Peyer's patch (tissue), 4 donors: ENCODE data around the gene RTBDN. TPM values are rescaled to one million over a fixed set of nuclear protein-coding genes. Genes with fewer than 3 reads are reported as not detected.

Source experiments
- DNase-seq, 3 donors: peaks; one replicate each; pipeline ENCODE4 v3.0.0-alpha.2; 2017 to 2019
- H3K27ac ChIP-seq, 4 donors: fragments of 200-600 bp; sonication (generic); one replicate each; pipeline ENCODE4 v1.5.1; 2016 to 2019
- H3K27me3 ChIP-seq, 2 donors: fragments of 200-600 bp; sonication (generic); one replicate each; pipeline ENCODE4 v1.5.1; 2019
- H3K36me3 ChIP-seq, 3 donors: fragments of 200-600 bp; sonication (generic); one replicate each; pipeline ENCODE4 v1.5.1; 2016 to 2019
- H3K4me1 ChIP-seq, 4 donors: fragments of 200-600 bp; sonication (generic); one replicate each; pipeline ENCODE4 v1.5.1; 2016 to 2019
- H3K4me3 ChIP-seq, 4 donors: fragments of 200-600 bp; sonication (generic); 1 replicate in 3 of 4; 2 replicates in 1 of 4; pipeline ENCODE4 v1.5.1; 2016 to 2019; ENCODE audit warnings: mild to moderate bottlenecking in 1 of 4
- H3K9me3 ChIP-seq, 4 donors: fragments of 200-600 bp; sonication (generic); one replicate each; pipeline ENCODE4 v1.5.1; 2016 to 2019; ENCODE audit warnings: mild to moderate bottlenecking in 1 of 4
- POLR2A ChIP-seq, 2 donors: fragments of 450-650 bp; IDR thresholded peaks; one replicate each; pipeline ENCODE4 v1.5.1; 2017; ENCODE audit warnings: antibody characterized with exemption in 2 of 2, mild to moderate bottlenecking in 2 of 2, moderate library complexity in 2 of 2
- total RNA-seq, 4 donors: library from RNA; depleted of rRNA; stranded (reverse); fragments of >200 nt; gene quantifications; one replicate each; pipeline ENCODE4 v1.1.0, GENCODE V29; 2016
- TF ChIP-seq, protein P1 (sequence below), 6 experiments: fragments of 450-650 bp in 4 of 6; fragments of 200-600 bp in 2 of 6; sonication (generic) in 1 of 6; IDR thresholded peaks; one replicate each; pipeline ENCODE4 v1.5.1; 2017 to 2019; ENCODE audit warnings: antibody characterized with exemption in 6 of 6, mild to moderate bottlenecking in 3 of 6, moderate library complexity in 1 of 6

The RTBDN gene
- total RNA-seq, 4 donors from 2014 or later = not detected

DNA sequence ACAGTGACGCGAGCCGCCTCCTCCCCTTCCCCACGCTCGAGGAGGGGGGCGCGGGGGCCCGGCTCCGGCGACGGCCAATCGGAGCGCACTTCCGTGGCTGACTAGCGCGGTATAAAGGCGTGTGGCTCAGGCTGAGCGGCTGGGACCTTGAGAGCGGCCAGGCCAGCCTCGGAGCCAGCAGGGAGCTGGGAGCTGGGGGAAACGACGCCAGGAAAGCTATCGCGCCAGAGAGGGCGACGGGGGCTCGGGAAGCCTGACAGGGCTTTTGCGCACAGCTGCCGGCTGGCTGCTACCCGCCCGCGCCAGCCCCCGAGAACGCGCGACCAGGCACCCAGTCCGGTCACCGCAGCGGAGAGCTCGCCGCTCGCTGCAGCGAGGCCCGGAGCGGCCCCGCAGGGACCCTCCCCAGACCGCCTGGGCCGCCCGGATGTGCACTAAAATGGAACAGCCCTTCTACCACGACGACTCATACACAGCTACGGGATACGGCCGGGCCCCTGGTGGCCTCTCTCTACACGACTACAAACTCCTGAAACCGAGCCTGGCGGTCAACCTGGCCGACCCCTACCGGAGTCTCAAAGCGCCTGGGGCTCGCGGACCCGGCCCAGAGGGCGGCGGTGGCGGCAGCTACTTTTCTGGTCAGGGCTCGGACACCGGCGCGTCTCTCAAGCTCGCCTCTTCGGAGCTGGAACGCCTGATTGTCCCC is 42.9 kb downstream of the RTBDN start, which contains the start of gene JUNB:
JUNB (plus strand) TSS at position 142 of the 706 bp plus-strand sequence; CDS start at position 428, 286 bp downstream.
- peak; percentile 97 to 99 (median 99) for DNase-seq
- H3K4me1 ChIP-seq = peaks cover 11 to 47% (median 24%) of the 10 kb centered on the region in 4 donors
- TF ChIP-seq, protein P1, sequence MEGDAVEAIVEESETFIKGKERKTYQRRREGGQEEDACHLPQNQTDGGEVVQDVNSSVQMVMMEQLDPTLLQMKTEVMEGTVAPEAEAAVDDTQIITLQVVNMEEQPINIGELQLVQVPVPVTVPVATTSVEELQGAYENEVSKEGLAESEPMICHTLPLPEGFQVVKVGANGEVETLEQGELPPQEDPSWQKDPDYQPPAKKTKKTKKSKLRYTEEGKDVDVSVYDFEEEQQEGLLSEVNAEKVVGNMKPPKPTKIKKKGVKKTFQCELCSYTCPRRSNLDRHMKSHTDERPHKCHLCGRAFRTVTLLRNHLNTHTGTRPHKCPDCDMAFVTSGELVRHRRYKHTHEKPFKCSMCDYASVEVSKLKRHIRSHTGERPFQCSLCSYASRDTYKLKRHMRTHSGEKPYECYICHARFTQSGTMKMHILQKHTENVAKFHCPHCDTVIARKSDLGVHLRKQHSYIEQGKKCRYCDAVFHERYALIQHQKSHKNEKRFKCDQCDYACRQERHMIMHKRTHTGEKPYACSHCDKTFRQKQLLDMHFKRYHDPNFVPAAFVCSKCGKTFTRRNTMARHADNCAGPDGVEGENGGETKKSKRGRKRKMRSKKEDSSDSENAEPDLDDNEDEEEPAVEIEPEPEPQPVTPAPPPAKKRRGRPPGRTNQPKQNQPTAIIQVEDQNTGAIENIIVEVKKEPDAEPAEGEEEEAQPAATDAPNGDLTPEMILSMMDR (IDR thresholded peaks at IDR 0.05) = peak in 2 of 6 experiments; percentile 30 to 32
- peak; percentile 100 for TF ChIP-seq POLR2A (IDR thresholded peaks at IDR 0.05)

DNA sequence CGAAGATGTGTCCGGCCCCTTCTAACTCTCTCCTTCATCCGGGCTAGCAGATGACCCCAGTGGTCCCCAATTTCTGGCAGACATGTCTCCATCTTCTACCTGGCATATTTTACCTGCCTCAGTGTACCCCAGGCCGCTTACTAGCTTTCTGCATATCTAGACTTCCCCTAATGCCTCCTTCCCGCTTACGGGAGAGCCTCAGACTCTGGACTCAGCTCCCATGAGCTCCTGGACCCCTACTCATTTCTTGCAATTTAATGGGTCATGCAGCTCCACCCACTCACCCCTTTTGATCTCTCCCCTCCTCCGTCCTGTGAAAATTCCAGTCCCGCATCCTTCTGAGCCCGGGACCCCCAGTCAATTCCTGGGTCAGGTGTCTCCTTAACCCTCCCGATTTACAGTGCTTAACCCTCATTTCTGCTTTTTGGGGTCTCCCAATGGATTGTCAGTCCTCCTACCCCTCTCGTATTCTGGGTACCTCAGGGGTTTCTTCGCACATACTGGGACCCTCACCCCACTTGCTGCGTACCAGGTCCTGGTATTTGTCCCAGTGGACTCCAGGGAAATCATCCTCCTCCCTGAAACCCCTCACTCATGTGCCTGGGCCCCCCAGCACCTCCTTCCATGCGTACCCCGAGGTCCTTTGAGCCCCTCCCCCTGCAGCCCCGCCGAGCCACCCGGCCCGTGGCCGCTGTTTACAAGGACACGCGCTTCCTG is 43.6 kb downstream of the RTBDN start:
- Histone ChIP-seq H3K9me3 (no peaks in the 10 kb centered on the region), H3K36me3 (no peaks in the 10 kb centered on the region), H3K4me1 (peaks cover 12 to 48% (median 26%) of the 10 kb centered on the region in 4 donors), H3K27me3 (no peaks in the 10 kb centered on the region), H3K27ac (peak overlapping the region; percentile 97 to 100 (median 100)), H3K4me3 (peak overlapping the region; percentile 82 to 92 (median 84))
- DNase-seq = no peak
- no peak for TF ChIP-seq POLR2A (IDR thresholded peaks at IDR 0.05)
- TF ChIP-seq, protein P1 (IDR thresholded peaks at IDR 0.05) = no peak

More for the DNA sequence above, 42.9 kb downstream of the RTBDN start, which contains the start of gene JUNB:
- Histone ChIP-seq H3K9me3 (no peaks in the 10 kb centered on the region), H3K36me3 (no peaks in the 10 kb centered on the region), H3K27ac (peak within 1 kb of the TSS; percentile 97 to 100 (median 100)), H3K27me3 (no peaks in the 10 kb centered on the region), H3K4me3 (peak within 1 kb of the TSS; percentile 82 to 92 (median 84))

DNA sequence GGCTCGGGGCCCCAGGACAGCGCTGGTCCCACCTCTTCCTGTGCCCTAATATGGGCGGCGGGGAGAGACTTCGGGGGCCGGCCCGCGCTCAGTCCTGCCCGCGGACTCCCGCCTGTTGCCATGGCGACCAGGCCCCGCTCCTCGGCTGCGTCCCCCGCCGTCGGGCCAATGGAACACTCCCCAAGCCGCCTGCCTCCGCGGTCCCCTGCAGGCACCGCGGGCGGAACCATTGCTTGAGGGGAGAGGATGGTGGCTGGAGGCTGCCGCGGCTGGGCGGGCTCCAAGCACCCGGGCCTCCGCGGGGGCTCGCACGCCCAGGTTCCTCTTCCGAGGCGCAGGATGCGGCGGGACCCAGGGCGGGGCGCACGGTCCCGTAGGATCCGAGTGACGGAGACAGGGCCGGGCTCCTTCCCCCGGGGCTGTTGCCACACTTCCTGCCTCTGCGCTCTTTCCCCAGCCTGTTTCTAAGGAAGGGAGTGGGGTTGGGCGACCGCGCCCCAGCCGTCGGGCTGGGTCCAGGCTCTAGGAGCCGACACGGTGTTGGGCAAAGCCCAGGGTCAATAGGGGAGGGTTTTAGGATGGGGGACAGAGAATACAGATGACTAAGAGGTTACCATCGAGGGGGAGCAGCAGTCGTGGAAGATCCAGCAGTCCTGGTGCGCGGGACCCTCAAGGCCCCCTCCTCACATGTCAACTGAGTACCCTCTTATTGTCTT is 44.3 kb downstream of the RTBDN start:
- H3K27me3 ChIP-seq = no peaks in the 10 kb centered on the region
- TF ChIP-seq, protein P1 (IDR thresholded peaks at IDR 0.05) = no peak
- peak; percentile 90 to 98 for TF ChIP-seq POLR2A (IDR thresholded peaks at IDR 0.05)
- H3K4me1 ChIP-seq = peaks cover 9 to 48% (median 29%) of the 10 kb centered on the region in 4 donors
- peak overlapping the region; percentile 82 to 92 (median 84) for H3K4me3 ChIP-seq
- peak; percentile 95 to 98 (median 98) for DNase-seq
- H3K27ac ChIP-seq = peak overlapping the region; percentile 97 to 100 (median 100)
- H3K36me3 ChIP-seq = no peaks in the 10 kb centered on the region
- H3K9me3 ChIP-seq = no peaks in the 10 kb centered on the region

GRCh38 chr19:12789098-12789903 is 45.1 kb downstream of the RTBDN start:
- no peaks in the 10 kb centered on the region for H3K9me3 ChIP-seq
- peak overlapping the region; percentile 97 to 100 (median 100) for H3K27ac ChIP-seq
- H3K27me3 ChIP-seq = no peaks in the 10 kb centered on the region
- peak in 1 of 3 donors; percentile 95 for DNase-seq
- no peaks in the 10 kb centered on the region for H3K36me3 ChIP-seq
- H3K4me3 ChIP-seq = peak overlapping the region; percentile 82 to 92 (median 84)
- peaks cover 13 to 48% (median 31%) of the 10 kb centered on the region in 4 donors for H3K4me1 ChIP-seq
- TF ChIP-seq, protein P1 (IDR thresholded peaks at IDR 0.05) = no peak
- TF ChIP-seq POLR2A (IDR thresholded peaks at IDR 0.05) = peak; percentile 66 to 81
